IMR-90 (cell line): ENCODE measurements around the gene CCDC88C.

ENCODE experiments used
- CHD1 ChIP-seq: IDR thresholded peaks from 2 replicates; pipeline ENCODE4 v1.6.1; 2012; ENCODE audit warnings: low read depth, low read length, improper control_type of control experiment
- CTCF ChIP-seq: conservative IDR thresholded peaks from 2 replicates; pipeline ENCODE4 v1.5.1; 2012; ENCODE audit warnings: mild to moderate bottlenecking, low read depth, low read length, improper control_type of control experiment
- FOS ChIP-seq: fragments of 150-350 bp; IDR thresholded peaks from 2 replicates; pipeline ENCODE4 v1.6.1; 2016; ENCODE audit warnings: low read depth, low read length
- MAFK ChIP-seq: IDR thresholded peaks from 2 replicates; pipeline ENCODE4 v1.6.1; 2012; ENCODE audit warnings: low read depth, low read length, improper control_type of control experiment
- MAZ ChIP-seq: IDR thresholded peaks from 2 replicates; pipeline ENCODE4 v1.6.1; 2012; ENCODE audit warnings: low read depth, mild to moderate bottlenecking, low read length, improper control_type of control experiment, moderate library complexity, borderline replicate concordance
- POLR2A ChIP-seq: IDR thresholded peaks from 2 replicates; pipeline ENCODE4 v1.6.1; 2012; ENCODE audit warnings: mild to moderate bottlenecking, low read depth, low read length
- RAD21 ChIP-seq: IDR thresholded peaks from 2 replicates; pipeline ENCODE4 v1.6.1; 2012; ENCODE audit warnings: low read length, improper control_type of control experiment
- RCOR1 ChIP-seq: IDR thresholded peaks from 2 replicates; pipeline ENCODE4 v1.6.1; 2012; ENCODE audit warnings: mild to moderate bottlenecking, low read length, improper control_type of control experiment; ENCODE audit not compliant: insufficient replicate concordance
- TF ChIP-seq, protein P1 (sequence below): fragments of 150-350 bp; IDR thresholded peaks from 2 replicates; pipeline ENCODE4 v1.6.1; 2017; ENCODE audit warnings: mild to moderate bottlenecking, antibody characterized with exemption, low read length, low read depth

DNA sequence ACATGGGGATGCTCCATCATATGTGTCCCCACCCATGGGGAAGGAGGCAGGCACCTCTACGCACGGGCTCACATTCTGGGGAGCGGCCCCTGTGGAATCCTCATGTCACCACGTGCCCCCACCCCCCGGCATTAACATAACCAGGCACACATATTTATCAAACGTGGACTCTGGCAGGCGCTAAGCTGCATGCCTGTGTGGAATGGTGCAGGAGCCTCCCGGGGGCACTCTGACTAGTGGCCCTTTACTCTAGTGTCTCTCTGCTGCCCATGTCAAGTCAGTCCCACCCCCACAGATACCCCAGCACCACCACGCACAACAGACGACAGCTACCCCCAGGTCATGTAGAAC lies 66.1 kb downstream of the CCDC88C start:
- TF ChIP-seq CTCF, result no peak
- no peak for TF ChIP-seq POLR2A
- TF ChIP-seq RAD21, result no peak
- no peak for TF ChIP-seq MAFK
- no peak for TF ChIP-seq CHD1
- no peak for TF ChIP-seq RCOR1
- no peak for TF ChIP-seq MAZ
- TF ChIP-seq FOS, result no peak
- TF ChIP-seq, protein P1, sequence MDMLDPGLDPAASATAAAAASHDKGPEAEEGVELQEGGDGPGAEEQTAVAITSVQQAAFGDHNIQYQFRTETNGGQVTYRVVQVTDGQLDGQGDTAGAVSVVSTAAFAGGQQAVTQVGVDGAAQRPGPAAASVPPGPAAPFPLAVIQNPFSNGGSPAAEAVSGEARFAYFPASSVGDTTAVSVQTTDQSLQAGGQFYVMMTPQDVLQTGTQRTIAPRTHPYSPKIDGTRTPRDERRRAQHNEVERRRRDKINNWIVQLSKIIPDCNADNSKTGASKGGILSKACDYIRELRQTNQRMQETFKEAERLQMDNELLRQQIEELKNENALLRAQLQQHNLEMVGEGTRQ, result no peak
